ENCODE measurements around the gene CLEC9A. TPM values are rescaled to one million over a fixed set of nuclear protein-coding genes. Genes with fewer than 3 reads are reported as not detected.

CLEC9A gene
- total and polyA plus RNA-seq, 10 of the 15 experiments (the other 5 are each of a cell fraction or from before 2014, with no cell fraction given) = not detected

DNA sequence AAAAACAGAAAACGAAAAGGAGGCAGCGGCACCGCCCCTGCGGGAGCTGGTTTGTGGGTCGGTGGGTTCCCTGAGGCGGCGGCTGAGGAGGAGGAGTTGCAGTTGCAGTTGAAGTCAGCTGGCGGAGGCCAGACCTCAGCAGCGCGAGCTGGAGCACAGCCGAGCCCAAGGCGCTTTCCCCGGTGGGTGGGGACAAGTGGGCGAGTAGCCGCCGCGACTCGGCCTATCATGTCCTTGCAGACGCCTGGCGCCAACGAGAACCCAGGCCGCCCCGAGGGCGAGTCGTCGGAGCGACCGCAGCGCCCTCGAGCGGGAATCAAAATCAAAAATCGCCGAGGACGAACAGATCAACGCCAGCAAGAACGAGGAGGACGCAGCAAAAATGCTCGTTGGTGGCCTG is 81.0 kb downstream of the CLEC9A start:
- no peak for FAIRE-seq
- H4K20me1 ChIP-seq (ENCODE audit: control insufficient read depth, insufficient read depth) = no peaks in the 10 kb centered on the region
- H3K4me3 ChIP-seq = no peak overlapping the region
- H3K4me2 ChIP-seq (ENCODE audit: control insufficient read depth, insufficient read depth) = no peak overlapping the region
- SMC1A ChIA-PET (ENCODE audit: uncharacterized antibody, unreplicated experiment) = no interaction called here
- H3K27me3 ChIP-seq (replicated peaks in 1 of 2; ENCODE audit: control insufficient read depth in 2 of 2, insufficient read depth in 2 of 2, low read length in 1 of 2) = no peaks in the 10 kb centered on the region
- no peak for DNase-seq (ENCODE audit: low read depth, low spot score)
- BruUV-seq (replicated peaks) = no TSS peak
- H3K36me3 ChIP-seq (ENCODE audit: control insufficient read depth in 2 of 2, insufficient read depth in 2 of 2, low read length in 1 of 2) = no peaks in the 10 kb centered on the region
- H3K9me3 ChIP-seq (replicated peaks; ENCODE audit: control insufficient read depth, insufficient read depth, low read length) = no peaks in the 10 kb centered on the region
- ATAC-seq = no peak
- H3K27ac ChIP-seq (ENCODE audit: control insufficient read depth, insufficient read depth) = no peak overlapping the region
- no peak overlapping the region for H2AFZ ChIP-seq (ENCODE audit: control insufficient read depth, low read depth, low read length)
- no peak overlapping the region for H3K9ac ChIP-seq (ENCODE audit: control insufficient read depth, insufficient read depth, low read length)
- H3K79me2 ChIP-seq (ENCODE audit: control insufficient read depth, insufficient read depth, low read length) = no peaks in the 10 kb centered on the region
- TF ChIP-seq SUPT20H (IDR thresholded peaks at IDR 0.05; ENCODE audit: borderline replicate concordance, control insufficient read depth, low read depth, low read length) (no peak), BHLHE40 (IDR thresholded peaks at IDR 0.05; ENCODE audit: borderline replicate concordance in 1 of 2, low read depth in 2 of 2, low read length in 1 of 2) (no peak), CEBPB (IDR thresholded peaks at IDR 0.05; ENCODE audit: borderline replicate concordance in 1 of 2, low read depth in 2 of 2, low read length in 2 of 2) (no peak), KDM1A (IDR thresholded peaks at IDR 0.05; ENCODE audit: borderline replicate concordance) (no peak), SMAD5 (IDR thresholded peaks at IDR 0.05; ENCODE audit: low read depth) (no peak), RELA (IDR thresholded peaks at IDR 0.05; ENCODE audit: borderline replicate concordance, partially characterized antibody) (no peak), KLF5 (IDR thresholded peaks at IDR 0.05; ENCODE audit: partially characterized antibody) (no peak), HCFC1 (IDR thresholded peaks at IDR 0.05; ENCODE audit: low read length) (no peak), ZNF207 (IDR thresholded peaks at IDR 0.05; ENCODE audit: borderline replicate concordance) (no peak), SREBF1 (IDR thresholded peaks at IDR 0.05; ENCODE audit: low read length) (no peak)
- intact Hi-C loops (cut with micrococcal nuclease; ENCODE audit: unreplicated experiment) = no loop called here
- in situ Hi-C loops (cut with MboI) = no loop called here
- 77% methylated on average over 38 of the region's 38 CpGs for WGBS (ENCODE audit: insufficient coverage, insufficient replicate concordance, low lambda C conversion rate, missing lambda C conversion rate)
- RAD21 ChIA-PET (ENCODE audit: unreplicated experiment) = no interaction called here
- CTCF ChIA-PET = no interaction called here
- POLR2A ChIA-PET = no interaction called here
- no peaks in the 10 kb centered on the region for H3K4me1 ChIP-seq (ENCODE audit: control insufficient read depth, insufficient read depth, low read length)

DNA sequence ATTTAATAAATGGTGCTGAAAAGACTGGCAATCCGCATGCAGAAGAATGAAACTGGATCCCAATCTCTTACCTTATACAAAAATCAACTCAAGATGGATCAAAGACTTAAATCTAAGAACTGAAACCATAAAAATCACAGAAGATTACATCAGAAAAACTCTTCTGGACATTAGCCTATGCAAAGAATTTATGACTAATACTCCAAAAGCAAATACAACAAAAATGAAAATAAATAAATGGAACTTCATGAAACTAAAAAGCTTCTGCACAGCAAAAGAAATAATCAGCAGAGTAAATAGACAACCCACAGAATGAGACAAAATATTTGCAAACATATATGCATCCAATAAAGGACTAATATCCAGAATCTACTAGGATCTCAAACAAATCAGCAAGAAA is 82.6 kb downstream of the CLEC9A start:
- intact Hi-C loops (cut with micrococcal nuclease; ENCODE audit: unreplicated experiment) = no loop called here
- BruUV-seq (replicated peaks) = no TSS peak
- in situ Hi-C loops (cut with MboI) = no loop called here
- DNase-seq (ENCODE audit: low read depth, low spot score) (no peak), ATAC-seq (no peak), FAIRE-seq (no peak)
- no peak overlapping the region for H3K9ac ChIP-seq (ENCODE audit: control insufficient read depth, insufficient read depth, low read length)
- 57% methylated on average over 1 of the region's 1 CpG for WGBS (ENCODE audit: insufficient coverage, insufficient replicate concordance, low lambda C conversion rate, missing lambda C conversion rate)
- H3K27ac ChIP-seq (ENCODE audit: control insufficient read depth, insufficient read depth) = no peak overlapping the region
- RAD21 ChIA-PET (ENCODE audit: unreplicated experiment) = no interaction called here
- H3K27me3 ChIP-seq (replicated peaks in 1 of 2; ENCODE audit: control insufficient read depth in 2 of 2, insufficient read depth in 2 of 2, low read length in 1 of 2) = no peaks in the 10 kb centered on the region
- POLR2A ChIA-PET = no interaction called here
- H4K20me1 ChIP-seq (ENCODE audit: control insufficient read depth, insufficient read depth) = no peaks in the 10 kb centered on the region
- H3K4me2 ChIP-seq (ENCODE audit: control insufficient read depth, insufficient read depth) = no peak overlapping the region
- CTCF ChIA-PET = no interaction called here
- no peaks in the 10 kb centered on the region for H3K9me3 ChIP-seq (replicated peaks; ENCODE audit: control insufficient read depth, insufficient read depth, low read length)
- SMC1A ChIA-PET (ENCODE audit: uncharacterized antibody, unreplicated experiment) = no interaction called here
- no peak overlapping the region for H3K4me3 ChIP-seq
- H3K4me1 ChIP-seq (ENCODE audit: control insufficient read depth, insufficient read depth, low read length) = no peaks in the 10 kb centered on the region
- no peaks in the 10 kb centered on the region for H3K36me3 ChIP-seq (ENCODE audit: control insufficient read depth in 2 of 2, insufficient read depth in 2 of 2, low read length in 1 of 2)
- no peak overlapping the region for H2AFZ ChIP-seq (ENCODE audit: control insufficient read depth, low read depth, low read length)
- no peaks in the 10 kb centered on the region for H3K79me2 ChIP-seq (ENCODE audit: control insufficient read depth, insufficient read depth, low read length)
- TF ChIP-seq, protein P1, sequence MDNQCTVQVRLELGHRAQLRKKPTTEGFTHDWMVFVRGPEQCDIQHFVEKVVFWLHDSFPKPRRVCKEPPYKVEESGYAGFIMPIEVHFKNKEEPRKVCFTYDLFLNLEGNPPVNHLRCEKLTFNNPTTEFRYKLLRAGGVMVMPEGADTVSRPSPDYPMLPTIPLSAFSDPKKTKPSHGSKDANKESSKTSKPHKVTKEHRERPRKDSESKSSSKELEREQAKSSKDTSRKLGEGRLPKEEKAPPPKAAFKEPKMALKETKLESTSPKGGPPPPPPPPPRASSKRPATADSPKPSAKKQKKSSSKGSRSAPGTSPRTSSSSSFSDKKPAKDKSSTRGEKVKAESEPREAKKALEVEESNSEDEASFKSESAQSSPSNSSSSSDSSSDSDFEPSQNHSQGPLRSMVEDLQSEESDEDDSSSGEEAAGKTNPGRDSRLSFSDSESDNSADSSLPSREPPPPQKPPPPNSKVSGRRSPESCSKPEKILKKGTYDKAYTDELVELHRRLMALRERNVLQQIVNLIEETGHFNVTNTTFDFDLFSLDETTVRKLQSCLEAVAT (IDR thresholded peaks at IDR 0.05) = no peak
- no peak for TF ChIP-seq IRF4 (IDR thresholded peaks at IDR 0.05; ENCODE audit: low read depth, low read length)
- TF ChIP-seq RB1 (IDR thresholded peaks at IDR 0.05; ENCODE audit: borderline replicate concordance) = no peak
- TF ChIP-seq SMAD5 (IDR thresholded peaks at IDR 0.05; ENCODE audit: low read depth) = no peak
- no peak for TF ChIP-seq GABPA (IDR thresholded peaks at IDR 0.05; ENCODE audit: low read depth)
- no peak for TF ChIP-seq ZNF217 (IDR thresholded peaks at IDR 0.05)

All from GM12878 (cell line).